H9 (cell line): ENCODE measurements around the gene FLT1. TPM values are rescaled to one million over a fixed set of nuclear protein-coding genes. Genes with fewer than 3 reads are reported as not detected.

Source experiments
- DNase-seq: peaks from one replicate; pipeline ENCODE4 v3.0.0-alpha.2; 2017
- H2AFZ ChIP-seq: one replicate; pipeline ENCODE4 v1.6.1; 2013; ENCODE audit warnings: mild to moderate bottlenecking, low read length, control low read depth, moderate library complexity
- H2AK5ac ChIP-seq: 2 replicates; pipeline ENCODE4 v1.6.1; 2013; ENCODE audit warnings: low read length, control low read depth, mixed read lengths; ENCODE audit not compliant: insufficient read length
- H2BK120ac ChIP-seq: one replicate; pipeline ENCODE4 v1.6.1; 2013; ENCODE audit warnings: low read depth, mild to moderate bottlenecking, low read length, control low read depth, inconsistent platforms; ENCODE audit not compliant: poor library complexity, severe bottlenecking
- H2BK12ac ChIP-seq: 2 replicates; pipeline ENCODE4 v1.6.1; 2013; ENCODE audit warnings: low read length, control low read depth, mixed read lengths, low read depth; ENCODE audit not compliant: insufficient read length
- H2BK15ac ChIP-seq: 2 replicates; pipeline ENCODE4 v1.6.1; 2013; ENCODE audit warnings: low read depth, low read length, control low read depth
- H2BK20ac ChIP-seq: one replicate; pipeline ENCODE4 v1.6.1; 2013; ENCODE audit warnings: low read depth, mild to moderate bottlenecking, low read length, control low read depth, inconsistent platforms; ENCODE audit not compliant: poor library complexity, severe bottlenecking
- H2BK5ac ChIP-seq: 2 replicates; pipeline ENCODE4 v1.6.1; 2013; ENCODE audit warnings: low read length, control low read depth, mixed read lengths; ENCODE audit not compliant: insufficient read length
- H3K14ac ChIP-seq: 2 replicates; pipeline ENCODE4 v1.6.1; 2013; ENCODE audit warnings: low read length, control low read depth; ENCODE audit not compliant: insufficient read depth
- H3K18ac ChIP-seq: 2 replicates; pipeline ENCODE4 v1.6.1; 2013; ENCODE audit warnings: low read depth, mild to moderate bottlenecking, mixed read lengths, low read length, control low read depth; ENCODE audit not compliant: insufficient read length
- H3K23ac ChIP-seq: 2 replicates; pipeline ENCODE4 v1.6.1; 2013; ENCODE audit warnings: low read length, control low read depth, mixed read lengths, low read depth; ENCODE audit not compliant: insufficient read length
- H3K23me2 ChIP-seq: 2 replicates; pipeline ENCODE4 v1.6.1; 2013; ENCODE audit warnings: low read depth, mild to moderate bottlenecking, mixed read lengths, low read length, control low read depth; ENCODE audit not compliant: insufficient read length, poor library complexity, severe bottlenecking
- H3K27ac ChIP-seq: 2 replicates; pipeline ENCODE4 v1.5.1; 2013; ENCODE audit warnings: low read length, control low read depth, mixed read lengths, low read depth; ENCODE audit not compliant: insufficient read length
- H3K27me3 ChIP-seq: 2 replicates; pipeline ENCODE4 v1.6.1; 2013; ENCODE audit warnings: low read length, control low read depth, inconsistent platforms; ENCODE audit not compliant: insufficient read depth
- H3K4ac ChIP-seq: 2 replicates; pipeline ENCODE4 v1.6.1; 2013; ENCODE audit warnings: low read depth, mild to moderate bottlenecking, control low read depth, inconsistent platforms, low read length, moderate library complexity
- H3K4me1 ChIP-seq: 2 replicates; pipeline ENCODE4 v1.6.1; 2013; ENCODE audit warnings: low read length, control low read depth, inconsistent platforms; ENCODE audit not compliant: insufficient read depth
- H3K4me2 ChIP-seq: 2 replicates; pipeline ENCODE4 v1.6.1; 2013; ENCODE audit warnings: low read length, control low read depth, mixed read lengths; ENCODE audit not compliant: insufficient read length, insufficient read depth
- H3K56ac ChIP-seq: 2 replicates; pipeline ENCODE4 v1.6.1; 2013; ENCODE audit warnings: low read depth, mild to moderate bottlenecking, mixed read lengths, low read length, control low read depth; ENCODE audit not compliant: insufficient read length
- H3K79me1 ChIP-seq: 2 replicates; pipeline ENCODE4 v1.6.1; 2013; ENCODE audit warnings: low read depth, mild to moderate bottlenecking, moderate library complexity, low read length, control low read depth, inconsistent platforms; ENCODE audit not compliant: insufficient read depth, poor library complexity, severe bottlenecking
- H3K79me2 ChIP-seq: 2 replicates; pipeline ENCODE4 v1.6.1; 2013; ENCODE audit warnings: low read length, control low read depth, inconsistent platforms; ENCODE audit not compliant: insufficient read depth
- H3K9ac ChIP-seq: 2 replicates; pipeline ENCODE4 v1.6.1; 2013; ENCODE audit warnings: low read length, control low read depth, mixed read lengths; ENCODE audit not compliant: insufficient read length; ENCODE audit errors: extremely low read depth
- H3K9me3 ChIP-seq: one replicate; pipeline ENCODE4 v1.6.1; 2013; ENCODE audit warnings: low read depth, low read length, inconsistent platforms; ENCODE audit not compliant: control insufficient read depth
- H3T11ph ChIP-seq: one replicate; pipeline ENCODE4 v1.6.1; 2013; ENCODE audit warnings: mild to moderate bottlenecking, low read length, control low read depth, inconsistent platforms
- H4K20me1 ChIP-seq: one replicate; pipeline ENCODE4 v1.6.1; 2013; ENCODE audit not compliant: control insufficient read depth, insufficient read length, insufficient read depth
- H4K5ac ChIP-seq: 2 replicates; pipeline ENCODE4 v1.6.1; 2013; ENCODE audit warnings: low read depth, mild to moderate bottlenecking, mixed read lengths, low read length, control low read depth; ENCODE audit not compliant: insufficient read length
- H4K8ac ChIP-seq: replicated peaks from 2 replicates; pipeline ENCODE4 v1.6.1; 2013; ENCODE audit warnings: low read length, control low read depth, mixed read lengths, low read depth; ENCODE audit not compliant: insufficient read length
- H4K91ac ChIP-seq: 2 replicates; pipeline ENCODE4 v1.6.1; 2013; ENCODE audit warnings: low read depth, mild to moderate bottlenecking, moderate library complexity, mixed read lengths, low read length, control low read depth; ENCODE audit not compliant: insufficient read length
- H3K27ac Mint-ChIP-seq, 3 experiments: 2 replicates in 2 of 3; 3 replicates in 1 of 3; pipeline ENCODE4 v1.8.0; 2020 to 2021; ENCODE audit warnings: mixed read lengths in 3 of 3, mild to moderate bottlenecking in 1 of 3, moderate library complexity in 1 of 3
- H3K27me3 Mint-ChIP-seq: 2 replicates; pipeline ENCODE4 v1.8.0; 2021; ENCODE audit warnings: low read depth, mild to moderate bottlenecking, moderate library complexity, mixed read lengths
- H3K36me3 Mint-ChIP-seq, 3 experiments: 2 replicates in 2 of 3; 3 replicates in 1 of 3; pipeline ENCODE4 v1.8.0; 2020 to 2021; ENCODE audit warnings: low read depth in 3 of 3, mixed read lengths in 3 of 3; ENCODE audit not compliant: insufficient read depth in 1 of 3
- H3K4me1 Mint-ChIP-seq, 2 experiments: 2 replicates each; pipeline ENCODE4 v1.8.0; 2020; ENCODE audit warnings: mixed read lengths in 2 of 2
- H3K4me3 Mint-ChIP-seq, 2 experiments: 2 replicates in 1 of 2; 3 replicates in 1 of 2; pipeline ENCODE4 v1.8.0; 2020 to 2021; ENCODE audit warnings: mild to moderate bottlenecking in 2 of 2, mixed read lengths in 2 of 2, moderate library complexity in 1 of 2
- H3K9me3 Mint-ChIP-seq, 2 experiments: 2 replicates in 1 of 2; 3 replicates in 1 of 2; pipeline ENCODE4 v1.8.0; 2020; ENCODE audit warnings: mild to moderate bottlenecking in 2 of 2, mixed read lengths in 2 of 2, moderate library complexity in 1 of 2
- WGBS: extraction: QIAGEN DNeasy Blood & Tissue Kit; methylation state at CpG from one replicate; pipeline ENCODE4 v1.1.7; 2013; ENCODE audit warnings: missing lambda C conversion rate, low lambda C conversion rate, mixed read lengths; ENCODE audit not compliant: insufficient read length; ENCODE audit errors: extremely low coverage; 5-methylcytosine and 5-hydroxymethylcytosine counted together
- total RNA-seq: library from RNA; stranded (reverse); gene quantifications from 2 replicates; pipeline ENCODE4 v1.2.1, GENCODE V29; 2021
- TF ChIP-seq, protein P1 (sequence below): fragments of 200-600 bp; sonication (generic); conservative IDR thresholded peaks from 3 replicates; pipeline ENCODE4 v1.8.0; 2021; ENCODE audit warnings: antibody characterized with exemption, mild to moderate bottlenecking

FLT1 gene
- total RNA-seq, 1 experiment from 2014 or later, result 84.1 TPM

DNA sequence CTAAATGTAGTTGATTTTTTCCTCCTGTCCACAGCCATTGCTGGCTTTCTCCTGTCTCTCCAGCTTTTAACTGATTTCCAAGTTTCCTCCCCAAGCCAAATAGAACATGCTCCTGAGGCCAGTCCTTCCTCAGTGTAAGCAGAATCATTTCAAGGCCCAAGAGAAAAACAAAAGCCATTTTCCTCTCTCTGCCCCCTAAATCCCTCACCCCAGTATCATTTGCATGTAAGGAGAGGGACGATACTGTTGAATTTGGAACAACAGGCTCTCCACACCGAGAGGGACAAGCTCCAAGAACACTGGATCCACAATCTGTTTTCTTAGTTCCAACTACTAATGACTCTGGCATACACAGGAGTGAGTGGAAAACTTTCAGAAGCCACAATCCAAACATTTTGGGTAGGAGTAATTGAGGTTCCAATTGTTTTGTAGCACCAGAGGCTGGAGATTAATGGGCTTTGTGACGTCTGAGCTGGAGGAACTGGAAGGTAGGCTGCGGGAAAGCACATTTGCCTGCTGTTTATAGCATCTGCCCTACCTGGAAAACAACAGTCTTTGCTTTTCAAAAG is 156.8 kb downstream of the FLT1 start:
- H3K79me1 ChIP-seq, result no peaks in the 10 kb centered on the region
- H3K9me3 ChIP-seq, result no peaks in the 10 kb centered on the region
- H3K4me3 Mint-ChIP-seq, result no peak overlapping the region
- H3K4me1 Mint-ChIP-seq, result peaks cover 10 to 15% of the 10 kb centered on the region in 2 experiments
- H3K27ac Mint-ChIP-seq, result peak overlapping the region in 2 of 3 experiments; percentile 22 to 35; a peak in 2 of 7 replicates
- H2AFZ ChIP-seq, result no peak overlapping the region
- TF ChIP-seq, protein P1, sequence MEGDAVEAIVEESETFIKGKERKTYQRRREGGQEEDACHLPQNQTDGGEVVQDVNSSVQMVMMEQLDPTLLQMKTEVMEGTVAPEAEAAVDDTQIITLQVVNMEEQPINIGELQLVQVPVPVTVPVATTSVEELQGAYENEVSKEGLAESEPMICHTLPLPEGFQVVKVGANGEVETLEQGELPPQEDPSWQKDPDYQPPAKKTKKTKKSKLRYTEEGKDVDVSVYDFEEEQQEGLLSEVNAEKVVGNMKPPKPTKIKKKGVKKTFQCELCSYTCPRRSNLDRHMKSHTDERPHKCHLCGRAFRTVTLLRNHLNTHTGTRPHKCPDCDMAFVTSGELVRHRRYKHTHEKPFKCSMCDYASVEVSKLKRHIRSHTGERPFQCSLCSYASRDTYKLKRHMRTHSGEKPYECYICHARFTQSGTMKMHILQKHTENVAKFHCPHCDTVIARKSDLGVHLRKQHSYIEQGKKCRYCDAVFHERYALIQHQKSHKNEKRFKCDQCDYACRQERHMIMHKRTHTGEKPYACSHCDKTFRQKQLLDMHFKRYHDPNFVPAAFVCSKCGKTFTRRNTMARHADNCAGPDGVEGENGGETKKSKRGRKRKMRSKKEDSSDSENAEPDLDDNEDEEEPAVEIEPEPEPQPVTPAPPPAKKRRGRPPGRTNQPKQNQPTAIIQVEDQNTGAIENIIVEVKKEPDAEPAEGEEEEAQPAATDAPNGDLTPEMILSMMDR, result no peak
- no peak overlapping the region for H3K9ac ChIP-seq
- no CpG with 5 or more reads among the region's 4 CpGs for WGBS
- no peak overlapping the region for H3K18ac ChIP-seq
- H4K5ac ChIP-seq, result no peak overlapping the region
- H3K9me3 Mint-ChIP-seq, result no peaks in the 10 kb centered on the region
- no peak overlapping the region for H4K8ac ChIP-seq
- H3T11ph ChIP-seq, result no peak overlapping the region
- H3K4me2 ChIP-seq, result no peak overlapping the region
- no peaks in the 10 kb centered on the region for H4K20me1 ChIP-seq
- no peak overlapping the region for H2AK5ac ChIP-seq
- H2BK120ac ChIP-seq, result no peak overlapping the region
- no peak for DNase-seq
- no peak overlapping the region for H4K91ac ChIP-seq
- H3K79me2 ChIP-seq, result no peaks in the 10 kb centered on the region
- no peak overlapping the region for H3K56ac ChIP-seq
- no peaks in the 10 kb centered on the region for H3K27me3 ChIP-seq
- H3K14ac ChIP-seq, result no peak overlapping the region
- no peak overlapping the region for H2BK5ac ChIP-seq
- H3K36me3 Mint-ChIP-seq, result peaks cover 4 to 24% (median 23%) of the 10 kb centered on the region in 3 experiments; a peak in 5 of 7 replicates
- no peak overlapping the region for H3K4ac ChIP-seq
- no peak overlapping the region for H2BK15ac ChIP-seq
- no peaks in the 10 kb centered on the region for H3K23me2 ChIP-seq
- H3K23ac ChIP-seq, result no peak overlapping the region
- H2BK20ac ChIP-seq, result no peak overlapping the region
- no peak overlapping the region for H2BK12ac ChIP-seq
- no peaks in the 10 kb centered on the region for H3K4me1 ChIP-seq
- no peak overlapping the region for H3K27ac ChIP-seq
- H3K27me3 Mint-ChIP-seq, result no peaks in the 10 kb centered on the region
